A549 treated with CpdA at 1 μM for 4 hours (cell line): ENCODE results near the gene LYRM7. TPM values are rescaled to one million over a fixed set of nuclear protein-coding genes. Genes with fewer than 3 reads are reported as not detected.

Source experiments
- total RNA-seq: library from RNA; stranded (reverse); fragments of 200-300 nt; extraction: Qiagen RNA extraction; gene quantifications from 5 replicates; pipeline ENCODE4 v1.2.3, GENCODE V29; 2022; ENCODE audit warnings: low read depth

Gene LYRM7
- 3.3 to 8.7 TPM (median 3.7 TPM) in 5 replicates for total RNA-seq

GRCh38 chr5:131170540-131171275 lies at the start of gene LYRM7:
Gene LYRM7, plus strand, starts transcription at chr5:131170944. Its CDS starts 77 bp downstream, at chr5:131171021.

GRCh38 chr5:131165119-131165727 lies 5.5 kb upstream of the LYRM7 start, which contains the start of gene HINT1:
Gene HINT1, minus strand, starts transcription at chr5:131165256. Its CDS starts 51 bp downstream, at chr5:131165205.

Other genes starting within 250 kb of the LYRM7 start
- 454 to 533 TPM (median 496 TPM) in 5 replicates for gene HINT1, start 5.7 kb upstream of the LYRM7 start, total RNA-seq
- gene CDC42SE2, start 93.1 kb downstream of the LYRM7 start, total RNA-seq = 26.5 to 32.0 TPM (median 27.5 TPM) in 5 replicates